Amniotic stem cell (primary cell): ENCODE results near the gene ARL2.

Experiments used
- DNase-seq: peaks from one replicate; lab custom pipeline; 2025; lab: John Stamatoyannopoulos, UW

Gene ARL2

DNA sequence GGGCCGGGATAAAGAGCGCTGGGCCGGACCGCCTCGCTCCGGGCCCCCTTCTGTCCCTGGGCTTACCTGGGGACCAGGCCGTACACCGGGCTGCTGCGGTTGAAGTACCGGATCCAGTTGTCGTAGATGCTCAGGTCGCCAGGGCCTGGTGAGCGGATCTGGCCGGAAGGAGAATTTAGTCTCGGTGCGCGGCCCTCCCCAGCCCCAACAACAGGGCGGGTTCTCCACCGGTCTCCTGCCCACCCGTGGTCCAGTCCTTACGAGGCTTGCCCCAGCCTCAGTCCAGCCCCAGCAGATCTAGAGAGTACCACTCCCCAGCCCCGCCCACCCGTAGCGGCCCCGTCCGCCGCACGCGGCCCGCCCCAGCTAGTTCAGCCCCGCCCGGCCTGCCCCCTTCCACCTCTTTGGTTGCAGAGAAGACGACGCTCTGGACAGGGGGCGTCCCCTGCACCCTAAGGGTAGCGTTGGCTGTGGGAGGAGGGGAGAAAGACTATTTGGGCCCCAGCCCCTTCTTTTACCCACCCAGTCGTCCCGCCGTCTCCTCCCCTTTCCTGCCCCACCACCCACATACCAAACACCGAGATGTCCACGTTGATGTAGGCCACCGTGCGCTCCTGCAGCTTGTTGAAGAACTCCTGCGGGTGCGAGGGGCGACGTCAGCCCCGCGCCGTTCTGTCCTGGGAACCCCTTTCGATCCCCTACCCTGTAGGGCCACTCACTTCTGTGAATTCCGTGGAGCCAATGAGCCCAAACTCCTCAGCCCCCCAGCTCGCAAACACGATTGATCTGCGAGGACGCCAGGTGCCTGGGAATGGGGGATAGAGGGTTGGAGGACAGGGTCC, 33.8 kb downstream of the ARL2 start:
- DNase-seq: no peak

DNA sequence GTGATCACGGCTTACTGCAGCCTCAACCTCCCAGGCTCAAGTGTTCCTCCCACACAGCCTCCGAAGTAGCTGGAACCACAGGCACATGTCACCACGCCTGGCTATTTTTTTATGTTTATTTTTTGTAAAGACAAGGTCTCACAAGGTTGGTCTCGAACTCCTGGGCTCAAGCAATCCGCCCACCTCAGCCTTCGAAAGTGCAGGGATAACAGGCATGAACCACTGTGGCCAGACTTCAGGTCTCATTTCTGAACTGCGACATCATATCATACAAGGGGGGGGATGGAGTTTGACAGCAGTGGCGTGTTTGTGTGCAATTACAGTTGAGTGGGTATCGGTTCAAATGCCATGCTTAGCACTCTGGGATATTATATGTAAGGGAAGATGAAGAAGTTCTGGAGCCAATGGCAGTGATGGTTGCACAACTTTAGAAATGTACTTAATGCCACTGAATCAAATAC, 37.5 kb downstream of the ARL2 start:
- DNase-seq: no peak

DNA sequence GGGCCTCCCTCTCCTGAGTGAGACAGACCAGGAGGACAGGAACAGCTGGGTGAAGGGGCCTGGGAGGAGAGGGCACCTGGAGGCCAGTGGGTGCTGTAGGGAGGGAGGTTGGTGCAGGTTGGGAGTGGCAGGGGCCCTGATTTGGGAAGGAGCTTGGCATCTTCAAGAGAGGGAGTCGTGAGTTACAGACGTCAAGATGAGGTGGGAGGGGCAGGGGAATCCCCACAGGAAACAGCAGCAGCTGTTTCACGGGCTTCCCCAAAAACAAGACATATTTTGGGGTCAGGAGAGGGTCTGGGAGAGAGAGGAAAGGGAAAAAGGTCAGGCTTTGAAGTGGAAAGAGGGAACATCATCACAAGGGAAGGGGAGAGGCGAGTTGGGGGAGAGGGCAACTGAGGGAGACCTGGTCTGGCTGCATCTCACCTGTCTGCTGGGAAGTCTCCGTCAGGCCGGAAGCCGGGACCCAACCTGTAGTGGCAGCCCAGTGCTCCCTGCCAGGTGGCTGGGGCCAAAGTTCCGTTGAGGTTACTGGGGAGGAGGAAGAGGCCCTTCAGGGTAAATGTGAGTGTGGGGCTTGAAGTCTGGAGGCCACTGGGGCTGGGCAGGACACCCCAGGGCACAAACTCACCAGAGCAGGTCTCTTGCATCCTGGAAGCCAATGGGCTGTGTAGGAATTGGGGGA, 40.0 kb downstream of the ARL2 start:
- no peak for DNase-seq

DNA sequence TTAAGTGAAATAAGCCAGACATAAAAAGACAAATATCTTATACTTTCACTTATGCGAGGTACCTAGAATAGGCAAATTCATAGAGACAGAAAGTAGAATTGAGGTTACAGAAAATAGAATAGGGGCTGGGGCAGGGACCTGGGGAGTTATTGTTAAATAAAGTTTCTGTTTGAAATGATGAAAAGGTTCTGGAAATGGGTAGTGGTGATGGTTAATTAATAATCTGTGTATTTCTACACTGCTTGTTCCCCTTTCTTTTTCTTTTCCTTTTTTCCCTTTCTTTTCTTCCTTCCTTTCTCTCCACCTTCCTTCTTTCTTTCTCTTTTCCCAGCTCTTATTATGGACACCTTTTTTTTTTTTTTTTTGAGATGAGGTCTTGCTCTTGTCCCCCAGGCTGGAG, 41.6 kb downstream of the ARL2 start:
- DNase-seq: no peak

DNA sequence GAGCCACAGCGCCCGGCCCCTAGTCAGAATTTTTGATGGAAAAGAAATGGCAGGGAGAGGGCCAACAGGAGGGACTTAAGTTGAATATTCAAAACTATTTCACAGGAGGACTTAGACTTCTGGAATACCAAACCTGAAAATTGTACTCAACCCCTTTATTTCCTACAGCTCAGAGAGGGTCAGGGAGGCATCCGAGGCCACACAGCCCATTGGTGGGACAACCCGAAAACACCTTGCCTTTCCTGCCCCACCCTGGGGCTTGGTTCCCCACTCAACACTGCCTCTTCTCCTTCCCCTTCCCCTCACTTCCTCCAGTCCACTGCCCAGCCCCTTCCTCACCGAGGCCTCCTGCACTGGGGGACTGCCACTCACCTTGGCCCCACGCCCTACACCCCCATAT, 43.0 kb downstream of the ARL2 start:
- no peak for DNase-seq

DNA sequence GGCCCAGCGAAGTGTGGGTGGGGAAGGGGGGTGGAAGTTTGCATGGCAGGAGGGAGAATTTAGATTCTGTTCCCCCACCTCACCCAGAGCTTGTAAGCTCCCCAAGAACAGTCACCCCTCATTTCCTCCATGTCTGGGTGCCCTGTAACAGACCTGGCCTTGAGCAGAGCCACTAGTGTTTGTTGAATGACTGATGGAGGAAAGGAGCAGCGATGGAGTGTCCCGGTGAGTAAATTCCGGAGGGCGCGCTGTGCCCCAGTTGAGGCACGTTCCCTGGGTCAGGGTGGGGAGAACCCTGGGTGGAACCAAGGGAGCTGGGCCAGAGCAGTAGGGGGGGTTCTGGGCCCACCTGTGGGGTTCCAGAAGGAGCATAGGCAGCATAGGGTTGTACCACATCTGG, 43.6 kb downstream of the ARL2 start:
- no peak for DNase-seq

DNA sequence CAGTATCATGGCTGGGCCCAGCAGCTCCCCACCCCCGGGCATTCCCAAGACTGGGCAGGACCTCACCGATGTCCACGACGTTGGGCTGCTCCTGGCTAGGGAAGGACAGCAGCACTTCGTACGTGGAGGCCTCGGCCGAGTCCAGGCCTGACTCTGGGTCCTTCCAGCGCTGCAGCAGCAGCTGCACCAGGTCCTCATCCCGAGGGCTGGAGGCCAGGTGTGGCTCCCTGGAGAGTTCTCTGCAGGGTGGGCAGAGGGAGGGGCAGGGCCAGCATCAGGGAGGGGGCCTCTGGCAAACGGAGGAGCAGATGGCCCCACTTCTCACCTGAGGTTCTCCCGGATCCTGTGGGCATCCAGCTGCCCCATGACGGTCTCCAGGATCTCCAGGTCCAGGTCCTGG, 44.1 kb downstream of the ARL2 start:
- no peak for DNase-seq

DNA sequence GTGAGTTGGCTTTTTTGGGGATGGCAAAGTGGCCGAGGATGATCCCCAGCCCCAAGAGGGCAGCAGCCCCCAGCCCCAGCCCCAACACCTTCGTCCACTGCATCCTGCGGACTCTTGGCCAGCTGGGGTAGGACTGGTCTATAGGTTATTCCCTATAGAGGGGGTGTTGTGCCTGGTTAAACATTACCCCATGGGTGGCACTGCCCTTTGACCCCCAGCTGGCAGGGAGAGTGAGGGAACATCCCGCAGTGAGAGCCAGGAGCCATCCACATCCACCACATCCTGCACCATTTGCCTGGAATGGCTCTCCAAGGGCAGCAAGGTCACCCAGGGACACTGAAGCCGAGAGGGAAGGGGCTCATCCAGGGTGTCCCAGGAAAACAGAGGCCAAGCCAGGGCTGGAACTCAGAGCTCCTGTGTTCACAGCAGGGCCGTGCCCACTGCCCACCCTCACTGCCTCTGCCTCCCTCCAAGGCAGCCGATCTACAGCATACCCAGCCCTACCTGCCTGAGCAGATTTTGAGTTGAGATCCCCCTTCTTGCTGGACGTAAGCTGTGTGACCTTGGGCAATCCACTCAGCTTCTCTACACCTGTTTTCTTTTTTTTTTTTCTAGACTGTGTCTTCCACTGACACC, 44.6 kb downstream of the ARL2 start, which contains the start of gene NAALADL1:
TSS of gene NAALADL1 (minus strand) at position 135 of the 636 bp plus-strand sequence. CDS start at position 103, 32 bp downstream.
- no peak for DNase-seq

DNA sequence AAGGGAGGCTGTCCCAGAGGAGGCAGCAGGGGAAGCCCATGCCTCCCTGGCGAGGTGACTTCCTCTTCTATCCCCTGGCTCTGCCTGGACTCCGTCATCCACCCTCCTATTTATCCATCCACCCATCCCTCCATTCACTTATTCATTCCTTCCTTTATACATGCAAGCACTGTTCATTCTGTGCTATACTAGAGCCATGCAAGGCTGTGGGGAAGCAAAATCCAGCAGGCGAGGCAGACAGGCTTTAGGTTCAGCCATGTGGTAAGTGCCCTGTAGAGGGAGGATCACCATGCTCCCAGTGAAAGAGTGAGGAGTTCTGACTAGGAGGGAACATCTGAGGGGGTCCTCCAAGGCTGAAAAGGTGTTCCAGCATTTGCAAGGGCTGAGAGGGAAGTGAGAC, 45.6 kb downstream of the ARL2 start:
- no peak for DNase-seq

DNA sequence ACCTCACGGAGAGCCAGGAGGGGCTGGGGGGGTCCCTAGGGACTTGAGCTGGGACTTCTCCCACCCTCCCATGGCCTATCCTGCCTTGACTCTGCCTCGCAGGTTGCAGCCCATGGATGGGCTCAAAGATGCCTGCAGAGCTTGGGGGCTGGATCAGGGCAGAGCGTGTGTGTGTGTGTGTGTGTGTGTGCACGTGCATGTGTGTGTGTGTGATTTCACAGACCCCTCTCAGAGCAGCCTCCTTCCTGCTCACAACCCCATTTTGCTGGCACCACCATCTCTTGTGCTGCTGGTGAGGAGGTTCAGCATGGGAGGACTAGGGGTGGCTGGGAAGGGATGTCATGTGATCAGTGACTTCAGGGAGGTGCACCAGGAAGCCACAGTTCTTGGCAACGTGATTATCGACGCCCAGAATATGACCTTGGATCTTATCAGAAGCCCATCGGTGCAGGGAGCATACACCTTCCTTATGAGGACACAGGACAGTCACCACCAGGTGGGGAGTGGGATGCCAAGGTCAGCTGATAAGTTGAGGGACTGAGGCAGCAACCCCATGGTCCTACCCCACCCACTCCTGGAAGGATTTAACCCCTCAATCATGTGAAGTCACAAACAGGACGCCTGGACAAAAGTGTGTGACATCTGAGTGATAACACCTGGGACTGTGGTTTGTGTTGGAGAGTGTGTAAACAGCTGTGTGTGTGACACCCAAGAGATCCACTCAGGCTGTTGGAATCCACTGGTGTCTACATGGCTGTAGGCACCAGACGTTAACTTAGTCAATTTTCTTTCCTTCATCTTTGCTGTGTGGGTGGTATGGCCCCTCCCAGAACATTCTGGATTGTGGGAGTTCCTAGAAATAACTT, 46.2 kb downstream of the ARL2 start:
- DNase-seq: no peak

DNA sequence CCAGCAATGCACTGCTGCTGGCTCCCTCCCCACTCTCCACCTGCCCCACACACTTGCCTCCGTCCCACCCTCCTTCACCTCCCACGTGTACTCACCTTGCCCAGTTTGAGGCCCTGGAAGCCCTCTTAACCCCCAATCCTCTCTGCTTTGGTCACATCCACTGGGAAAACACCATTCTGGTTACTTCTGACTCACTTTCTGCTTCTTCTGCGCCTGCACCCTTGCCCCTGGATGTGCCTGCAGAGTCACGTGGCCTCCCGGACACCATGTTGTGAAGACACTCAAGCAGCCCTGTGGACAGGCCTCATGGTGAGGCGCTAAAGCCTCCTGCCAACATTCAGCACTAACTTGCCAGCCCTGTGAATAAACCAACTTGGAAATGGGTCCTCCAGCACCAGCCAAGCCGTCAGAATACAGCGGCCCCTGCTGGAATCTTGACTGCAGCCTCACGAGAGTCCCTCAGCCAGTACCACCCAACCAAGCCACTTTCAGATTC, 47.0 kb downstream of the ARL2 start:
- no peak for DNase-seq

DNA sequence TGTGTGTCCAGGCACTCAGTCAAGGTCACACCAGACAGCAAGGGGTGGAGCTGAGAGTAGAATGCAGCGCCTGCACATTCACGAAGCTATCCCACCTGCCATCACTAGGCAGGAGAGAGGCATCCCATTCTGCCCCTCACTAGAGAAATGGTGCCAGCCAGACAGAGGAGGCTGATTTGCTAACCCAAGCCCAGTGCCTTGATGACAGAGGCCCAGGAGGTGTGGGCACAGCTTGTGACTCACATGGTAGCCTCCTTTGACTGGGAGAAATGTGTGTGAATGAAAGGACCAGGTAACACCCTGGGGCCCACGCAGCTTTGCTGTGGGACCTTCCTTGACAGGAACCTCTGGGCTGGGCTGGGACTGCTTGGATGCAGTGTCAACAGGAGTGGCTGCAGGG, 49.6 kb downstream of the ARL2 start:
- DNase-seq: no peak

DNA sequence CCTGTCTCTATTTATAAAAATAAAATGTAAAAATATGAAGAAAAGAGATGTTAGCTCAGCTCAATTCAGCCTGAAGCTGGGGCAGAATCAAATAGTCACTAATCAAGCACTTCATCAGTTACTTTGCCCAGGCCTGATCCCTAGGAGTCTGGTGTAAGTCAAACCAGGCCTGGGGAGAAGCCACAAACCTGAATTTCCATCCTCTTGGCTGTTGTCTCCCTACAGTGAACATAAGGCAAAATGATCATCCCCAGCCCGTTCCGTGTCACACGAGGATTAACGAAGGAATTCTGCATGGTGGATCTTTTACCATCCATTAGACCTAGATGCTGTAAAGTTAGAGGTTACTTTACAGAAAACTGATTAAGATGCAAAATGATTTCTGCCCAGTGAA, 50.9 kb downstream of the ARL2 start:
- DNase-seq: no peak

DNA sequence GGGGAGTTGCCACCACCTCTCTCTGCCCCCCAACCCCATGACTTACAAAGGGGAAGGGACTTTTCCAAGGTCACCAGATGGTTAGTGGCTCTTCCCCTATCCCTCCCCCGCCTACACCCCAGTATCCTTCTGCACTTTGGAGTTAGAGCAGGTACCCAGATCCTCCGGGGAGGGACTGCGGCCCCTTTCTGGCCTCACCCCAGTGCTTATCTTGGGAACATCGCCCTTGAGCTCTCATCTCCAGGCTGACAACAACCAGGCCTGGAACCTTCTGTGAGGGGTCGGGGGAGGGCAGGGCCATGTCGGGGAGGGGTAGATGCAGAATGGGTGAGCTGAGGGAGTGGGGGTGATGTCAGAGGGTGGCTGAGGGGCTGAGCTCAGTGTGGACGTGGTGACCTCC, 51.9 kb downstream of the ARL2 start:
- no peak for DNase-seq

DNA sequence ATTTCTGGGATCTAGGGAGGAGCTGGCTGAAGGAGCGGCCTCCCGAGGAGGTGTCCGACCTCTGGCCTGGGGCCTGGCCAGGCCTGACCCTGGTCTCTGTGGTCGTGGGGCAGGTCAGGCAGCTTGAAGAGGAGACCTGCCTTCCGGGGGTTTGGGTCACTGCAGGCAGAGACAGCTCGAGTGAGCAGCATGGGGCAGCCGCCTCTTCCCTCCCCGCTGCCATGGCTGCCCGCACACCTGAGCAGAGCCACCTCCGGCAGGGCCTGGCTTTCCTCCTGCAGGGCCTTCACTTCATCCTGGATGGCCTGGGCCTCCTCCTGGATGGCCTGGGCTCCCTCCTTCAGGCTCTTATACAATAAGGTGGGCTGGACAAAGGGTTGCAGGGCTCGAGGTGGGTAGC, 52.4 kb downstream of the ARL2 start:
- no peak for DNase-seq

DNA sequence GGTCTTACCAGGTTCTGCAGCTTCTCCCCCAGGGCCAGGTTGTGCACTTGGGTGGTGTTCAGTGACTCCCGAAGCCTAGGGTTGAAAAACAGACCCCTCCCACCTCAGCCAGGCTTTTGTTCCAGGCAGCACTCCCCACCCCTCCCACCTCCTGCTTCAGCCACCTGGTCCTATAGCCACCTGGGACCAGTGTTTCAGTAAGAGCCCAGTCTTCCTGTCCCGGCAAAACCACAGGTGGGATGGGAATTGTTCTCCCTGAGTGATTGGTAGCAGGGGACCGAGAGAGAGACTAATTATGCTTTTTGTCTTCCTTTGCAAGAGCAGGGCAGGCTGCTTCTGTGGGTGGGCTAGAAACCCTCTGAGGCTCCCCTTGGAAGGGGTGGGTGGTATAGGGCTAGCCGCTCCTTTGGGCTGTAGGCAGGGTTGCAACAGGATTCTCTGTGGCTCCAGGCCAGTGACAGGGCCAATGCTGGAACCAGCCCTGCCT, 52.9 kb downstream of the ARL2 start:
- no peak for DNase-seq

DNA sequence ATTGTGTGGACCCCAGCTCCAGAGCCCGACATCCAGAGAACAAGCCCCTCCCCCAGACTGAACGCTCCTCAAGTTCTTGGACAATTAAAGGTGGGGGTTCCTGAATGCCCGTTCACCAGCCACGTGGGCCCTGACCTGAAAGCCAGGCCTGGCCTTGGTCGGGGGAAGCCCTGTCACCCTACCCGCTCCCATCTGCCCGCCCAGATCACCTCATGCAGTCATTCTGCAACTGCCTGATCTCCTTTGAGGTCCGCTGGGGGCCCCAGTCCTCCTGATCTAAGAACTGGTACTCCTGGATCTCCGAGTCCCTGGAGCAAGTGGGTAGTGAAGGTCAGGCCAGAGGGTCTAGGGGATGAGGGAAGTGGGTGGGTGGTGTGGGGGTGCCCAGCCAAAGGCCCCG, 53.5 kb downstream of the ARL2 start:
- DNase-seq: no peak

DNA sequence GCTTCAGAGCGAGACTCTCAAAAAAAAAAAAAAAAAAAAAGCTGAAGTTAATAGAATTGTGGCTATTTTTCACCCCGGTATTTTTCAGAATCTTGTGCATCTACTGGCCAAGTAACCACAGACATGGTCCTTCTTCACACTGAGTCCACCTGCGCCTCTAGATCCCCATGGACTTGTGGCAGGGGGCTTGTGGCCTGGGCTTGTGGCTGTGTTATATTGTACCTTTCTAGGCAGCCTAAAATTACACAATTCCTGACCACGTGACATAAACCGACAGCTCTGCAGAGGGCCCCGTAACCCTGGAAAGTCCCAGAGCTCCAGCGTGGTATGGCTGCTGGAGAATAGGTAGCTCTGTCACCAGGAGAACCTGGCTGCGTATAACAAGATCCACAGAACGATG, 55.3 kb downstream of the ARL2 start:
- no peak for DNase-seq
